SJCRH30 (cell line): ENCODE data around the gene MYO15B. TPM values are rescaled to one million over a fixed set of nuclear protein-coding genes. Genes with fewer than 3 reads are reported as not detected.
"Not testable (repeated sequence)": the region's sequence is repeated elsewhere in the genome, so short reads cannot be mapped to it uniquely, and the experiment has no call there.

Source experiments
- DNase-seq, 2 experiments: peaks; one replicate each; pipeline ENCODE4 v3.0.0-alpha.2; 2015 to 2020
- H3K27ac ChIP-seq: fragments of 250-450 bp; sonication (Bioruptor Pico); 2 replicates; pipeline ENCODE4 v1.5.1; 2020; ENCODE audit warnings: mild to moderate bottlenecking, moderate library complexity
- H3K27me3 ChIP-seq: fragments of 250-450 bp; sonication (Bioruptor Pico); 2 replicates; pipeline ENCODE4 v1.5.1; 2020; ENCODE audit warnings: mild to moderate bottlenecking, moderate library complexity
- H3K36me3 ChIP-seq: fragments of 250-450 bp; sonication (Bioruptor Pico); 2 replicates; pipeline ENCODE4 v1.5.1; 2020; ENCODE audit warnings: mild to moderate bottlenecking, moderate library complexity
- H3K4me1 ChIP-seq: fragments of 250-450 bp; sonication (Bioruptor Pico); 2 replicates; pipeline ENCODE4 v1.5.1; 2020; ENCODE audit warnings: mild to moderate bottlenecking, moderate library complexity
- H3K4me3 ChIP-seq: fragments of 250-450 bp; sonication (Bioruptor Pico); 2 replicates; pipeline ENCODE4 v1.5.1; 2020; ENCODE audit warnings: mild to moderate bottlenecking, moderate library complexity
- H3K9me3 ChIP-seq: fragments of 250-450 bp; sonication (Bioruptor Pico); replicated peaks from 2 replicates; pipeline ENCODE4 v1.5.1; 2020; ENCODE audit warnings: mild to moderate bottlenecking, moderate library complexity
- total RNA-seq: library from RNA; depleted of rRNA; stranded (reverse); fragments of >200 nt; shearing (Covaris generic); gene quantifications from 2 replicates; pipeline ENCODE4 v1.2.3, GENCODE V29; 2014

The MYO15B gene
- total RNA-seq, 1 experiment from 2014 or later, result 0.02 TPM

DNA sequence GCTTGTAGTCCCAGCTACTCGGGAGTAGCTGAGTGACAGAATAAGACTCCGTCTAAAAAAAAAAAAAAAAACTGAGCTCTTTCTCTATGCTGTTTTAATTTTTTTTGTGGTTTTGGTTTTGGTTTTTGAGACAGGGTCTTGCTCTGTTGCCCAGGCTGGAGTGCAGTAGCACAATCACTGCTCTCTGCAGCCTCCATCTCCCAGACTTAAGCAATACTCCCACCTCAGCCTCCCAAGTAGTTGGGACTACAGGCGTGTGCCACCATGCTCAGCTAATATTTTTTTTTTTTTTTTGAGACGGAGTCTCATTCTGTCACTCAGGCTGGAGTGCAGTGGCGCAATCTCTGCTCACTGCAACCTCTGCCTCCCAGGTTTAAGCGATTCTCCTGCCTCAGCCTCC lies 4.4 kb upstream of the MYO15B start:
- not testable (repeated sequence) for H3K4me1 ChIP-seq, DNase-seq, H3K36me3 ChIP-seq, H3K27me3 ChIP-seq, H3K4me3 ChIP-seq, H3K9me3 ChIP-seq, H3K27ac ChIP-seq

DNA sequence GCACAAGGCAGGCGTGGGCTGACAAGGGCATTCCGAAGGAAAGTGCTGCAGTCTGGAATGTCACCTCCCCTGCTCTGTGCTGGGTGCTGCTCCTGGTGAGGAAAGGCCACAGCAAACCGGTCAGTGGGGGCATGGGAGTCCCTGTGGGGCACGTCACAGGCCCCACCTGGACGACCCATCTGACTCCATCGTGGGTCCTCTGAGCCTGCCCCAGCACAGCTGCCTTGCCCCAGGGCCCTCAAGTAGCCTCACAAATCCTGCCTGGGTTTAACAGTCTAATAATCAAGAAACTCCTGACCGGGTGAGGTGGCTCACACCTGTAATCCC lies 2.8 kb upstream of the MYO15B start:
- Histone ChIP-seq H3K36me3 (no peaks in the 10 kb centered on the region), H3K4me3 (no peak overlapping the region), H3K27me3 (peaks cover 3% of the 10 kb centered on the region; the same call in 1 of the 2 replicates), H3K27ac (no peak overlapping the region), H3K4me1 (no peaks in the 10 kb centered on the region), H3K9me3 (no peaks in the 10 kb centered on the region; the same call in 1 of the 2 replicates)
- DNase-seq, result no peak

DNA sequence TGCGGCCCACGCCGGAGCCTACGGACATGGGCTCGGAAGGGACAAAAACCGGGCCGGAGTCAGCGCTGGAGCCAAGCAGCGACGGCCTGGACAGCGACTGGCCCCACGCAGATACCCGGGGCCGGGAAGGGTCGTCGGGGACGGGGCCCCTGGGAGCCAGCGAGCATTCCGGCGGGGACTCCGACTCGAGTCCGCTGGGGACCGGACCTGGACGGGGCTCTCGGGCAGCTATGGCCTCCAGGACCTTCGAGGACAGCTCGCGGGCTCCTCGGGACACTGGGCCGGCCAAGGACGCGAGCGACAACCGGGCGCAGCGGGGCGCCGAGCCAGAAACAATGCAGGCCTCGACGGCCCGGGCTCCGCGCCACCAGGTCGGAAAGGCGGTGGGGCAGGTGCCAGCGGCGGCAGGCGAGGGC lies 1.0 kb downstream of the MYO15B start:
- H3K4me1 ChIP-seq, result no peaks in the 10 kb centered on the region
- no peaks in the 10 kb centered on the region for H3K9me3 ChIP-seq
- H3K27me3 ChIP-seq, result peaks cover 11% of the 10 kb centered on the region; the same call in 1 of the 2 replicates
- no peak overlapping the region for H3K27ac ChIP-seq
- DNase-seq, result no peak
- H3K4me3 ChIP-seq, result peak overlapping the region; percentile 59
- no peaks in the 10 kb centered on the region for H3K36me3 ChIP-seq

DNA sequence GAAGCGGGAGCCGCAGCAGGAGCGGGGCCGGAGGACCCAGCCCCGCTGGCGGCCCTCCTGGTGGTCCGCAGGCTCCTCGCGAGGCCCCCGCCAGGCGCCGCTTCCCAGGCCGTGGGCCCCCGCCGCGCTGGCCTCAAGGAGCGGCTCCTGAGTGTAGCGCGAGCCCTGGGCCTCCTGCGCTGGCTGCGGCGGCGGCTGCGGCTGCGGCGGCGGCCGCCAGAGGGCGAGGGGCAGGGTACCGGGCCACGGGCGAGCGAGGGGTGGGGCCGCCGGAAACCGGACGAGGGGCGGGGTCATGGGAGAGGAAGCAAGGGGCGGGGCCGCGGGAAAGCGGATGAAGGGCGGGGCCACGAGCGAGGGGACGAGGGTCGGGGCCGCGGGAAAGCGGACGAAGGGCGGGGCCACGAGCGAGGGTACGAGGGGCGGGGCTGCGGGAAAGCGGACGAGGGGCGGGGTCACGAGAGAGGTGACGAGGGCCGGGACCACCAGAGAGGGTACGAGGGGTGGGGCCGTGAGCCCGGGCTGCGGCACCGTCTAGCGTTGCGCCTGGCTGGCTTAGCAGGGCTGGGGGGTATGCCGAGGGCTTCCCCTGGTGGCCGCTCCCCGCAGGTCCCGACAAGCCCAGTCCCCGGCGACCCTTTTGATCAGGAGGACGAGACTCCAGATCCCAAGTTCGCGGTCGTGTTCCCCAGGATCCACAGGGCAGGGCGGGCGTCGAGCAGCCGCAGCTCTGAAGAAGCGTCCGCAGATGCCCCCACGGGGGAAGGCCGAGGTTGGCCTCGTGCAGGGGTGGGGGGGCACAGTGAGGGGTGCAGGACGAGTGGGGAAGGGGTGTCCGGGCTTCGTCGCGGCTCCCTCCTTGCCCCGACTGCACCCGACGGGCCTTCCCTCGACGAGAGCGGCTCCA lies 1.7 kb downstream of the MYO15B start:
- H3K4me3 ChIP-seq, result peak overlapping the region; percentile 59
- H3K27ac ChIP-seq, result no peak overlapping the region
- H3K9me3 ChIP-seq, result no peaks in the 10 kb centered on the region
- no peaks in the 10 kb centered on the region for H3K36me3 ChIP-seq
- peaks cover 13% of the 10 kb centered on the region; the same call in 1 of the 2 replicates for H3K27me3 ChIP-seq
- DNase-seq, result peak; percentile 98
- H3K4me1 ChIP-seq, result no peaks in the 10 kb centered on the region

GRCh38 chr17:75589919-75590303 lies 2.3 kb downstream of the MYO15B start:
- H3K9me3 ChIP-seq, result no peaks in the 10 kb centered on the region
- peak overlapping the region; percentile 59 for H3K4me3 ChIP-seq
- H3K36me3 ChIP-seq, result no peaks in the 10 kb centered on the region
- peaks cover 20% of the 10 kb centered on the region; the same call in 1 of the 2 replicates for H3K27me3 ChIP-seq
- no peak overlapping the region for H3K27ac ChIP-seq
- H3K4me1 ChIP-seq, result no peaks in the 10 kb centered on the region
- DNase-seq, result peak in 1 of 2 experiments; percentile 9

GRCh38 chr17:75590314-75590761 lies 2.7 kb downstream of the MYO15B start:
- H3K27me3 ChIP-seq, result peaks cover 24% of the 10 kb centered on the region; the same call in 1 of the 2 replicates
- H3K4me1 ChIP-seq, result no peaks in the 10 kb centered on the region
- no peaks in the 10 kb centered on the region for H3K36me3 ChIP-seq
- H3K9me3 ChIP-seq, result no peaks in the 10 kb centered on the region
- DNase-seq, result no peak
- no peak overlapping the region for H3K4me3 ChIP-seq
- H3K27ac ChIP-seq, result no peak overlapping the region

GRCh38 chr17:75590849-75591721 lies 3.5 kb downstream of the MYO15B start:
- no peak for DNase-seq
- H3K4me1 ChIP-seq, result no peaks in the 10 kb centered on the region
- peaks cover 31% of the 10 kb centered on the region; the same call in 1 of the 2 replicates for H3K27me3 ChIP-seq
- no peaks in the 10 kb centered on the region for H3K36me3 ChIP-seq
- H3K27ac ChIP-seq, result no peak overlapping the region
- H3K9me3 ChIP-seq, result no peaks in the 10 kb centered on the region
- H3K4me3 ChIP-seq, result no peak overlapping the region

- Histone ChIP-seq H3K36me3 (no peaks in the 10 kb centered on the region), H3K9me3 (no peaks in the 10 kb centered on the region), H3K4me1 (no peaks in the 10 kb centered on the region), H3K4me3 (no peak overlapping the region), H3K27me3 (peaks cover 38% of the 10 kb centered on the region), H3K27ac (no peak overlapping the region)
- no peak for DNase-seq
Measured at GRCh38 chr17:75591722-75592302, 4.2 kb downstream of the MYO15B start.

GRCh38 chr17:75592348-75593020 lies 4.9 kb downstream of the MYO15B start:
- no peak overlapping the region for H3K27ac ChIP-seq
- no peak overlapping the region for H3K4me3 ChIP-seq
- H3K4me1 ChIP-seq, result no peaks in the 10 kb centered on the region
- peaks cover 37% of the 10 kb centered on the region for H3K27me3 ChIP-seq
- no peaks in the 10 kb centered on the region for H3K36me3 ChIP-seq
- no peak for DNase-seq
- no peaks in the 10 kb centered on the region for H3K9me3 ChIP-seq

GRCh38 chr17:75593430-75593829 lies 5.8 kb downstream of the MYO15B start:
- not testable (repeated sequence) for H3K4me3 ChIP-seq, H3K36me3 ChIP-seq, DNase-seq, H3K27ac ChIP-seq, H3K9me3 ChIP-seq, H3K4me1 ChIP-seq
- H3K27me3 ChIP-seq, result peaks cover 35% of the 10 kb centered on the region

DNA sequence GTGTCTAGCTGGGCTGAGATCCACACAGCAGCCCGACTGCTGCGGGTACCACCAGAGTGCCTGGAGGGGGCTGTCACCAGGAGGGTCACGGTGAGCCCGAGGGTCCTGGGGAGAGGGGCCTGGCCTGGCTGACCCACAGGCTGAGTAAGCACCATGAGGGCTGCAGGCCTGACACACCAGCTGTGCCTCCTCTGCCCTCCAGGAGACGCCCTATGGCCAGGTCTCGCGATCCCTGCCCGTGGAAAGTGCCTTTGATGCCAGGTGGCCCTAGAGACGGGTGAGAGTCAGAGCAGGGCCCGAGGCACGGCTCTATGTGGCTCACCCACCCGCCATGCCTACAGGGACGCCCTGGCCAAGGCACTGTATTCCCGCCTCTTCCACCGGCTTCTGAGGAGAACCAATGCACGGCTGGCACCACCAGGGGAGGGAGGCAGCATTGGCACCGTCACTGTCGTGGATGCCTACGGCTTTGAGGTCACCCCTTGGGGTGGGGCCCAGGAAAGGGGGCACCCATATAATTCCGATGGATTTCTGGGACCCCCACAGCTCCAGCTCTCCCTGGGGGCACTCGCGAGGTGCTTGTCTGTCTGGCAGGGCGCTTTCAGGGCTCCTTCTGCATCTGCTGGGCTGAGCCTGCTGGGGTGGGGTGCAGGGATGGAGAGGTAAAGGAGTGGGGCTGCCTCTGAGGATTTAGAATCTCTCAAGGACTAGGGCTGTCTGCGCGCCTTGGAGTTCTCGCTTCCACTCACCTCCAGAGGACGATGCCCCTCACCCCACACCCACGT lies 7.1 kb downstream of the MYO15B start:
- Histone ChIP-seq H3K4me1 (no peaks in the 10 kb centered on the region), H3K27me3 (peaks cover 35% of the 10 kb centered on the region), H3K36me3 (no peaks in the 10 kb centered on the region), H3K9me3 (no peaks in the 10 kb centered on the region), H3K27ac (no peak overlapping the region), H3K4me3 (no peak overlapping the region)
- DNase-seq, result no peak

DNA sequence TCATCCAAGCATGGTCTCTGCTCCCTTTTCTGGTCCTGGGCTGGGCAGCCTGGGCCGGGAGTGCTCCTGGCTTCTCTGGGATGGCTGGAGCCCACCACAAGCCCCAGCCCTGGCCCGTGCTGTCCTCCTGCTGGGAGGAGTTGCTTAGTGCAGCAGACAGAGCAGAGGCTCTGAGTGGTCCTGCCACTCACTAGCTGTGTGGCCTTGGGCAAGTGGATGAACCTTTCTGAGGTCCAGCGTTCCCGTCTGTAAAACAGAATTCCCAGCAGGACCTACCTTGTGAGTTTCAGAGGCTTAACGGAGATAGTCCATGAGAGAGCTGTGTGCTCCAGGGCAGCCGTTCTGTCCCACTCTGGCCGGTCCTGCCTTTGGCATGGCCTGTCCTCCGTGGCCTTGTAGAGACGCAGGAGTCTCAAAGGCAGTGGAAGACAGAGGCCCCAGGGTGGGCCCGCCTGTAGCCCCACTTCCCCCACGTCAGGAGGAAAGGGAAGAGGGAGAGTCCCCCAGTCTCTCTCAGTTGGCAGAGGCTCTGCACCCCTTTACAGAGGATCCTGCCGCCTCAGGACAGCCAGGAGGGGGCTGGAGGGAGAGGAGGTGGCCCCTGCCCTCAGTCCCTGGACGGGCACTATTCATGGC lies 7.8 kb downstream of the MYO15B start:
- Histone ChIP-seq H3K36me3 (no peaks in the 10 kb centered on the region), H3K27ac (no peak overlapping the region), H3K27me3 (peaks cover 35% of the 10 kb centered on the region), H3K9me3 (no peaks in the 10 kb centered on the region), H3K4me1 (no peaks in the 10 kb centered on the region), H3K4me3 (no peak overlapping the region)
- DNase-seq, result no peak

DNA sequence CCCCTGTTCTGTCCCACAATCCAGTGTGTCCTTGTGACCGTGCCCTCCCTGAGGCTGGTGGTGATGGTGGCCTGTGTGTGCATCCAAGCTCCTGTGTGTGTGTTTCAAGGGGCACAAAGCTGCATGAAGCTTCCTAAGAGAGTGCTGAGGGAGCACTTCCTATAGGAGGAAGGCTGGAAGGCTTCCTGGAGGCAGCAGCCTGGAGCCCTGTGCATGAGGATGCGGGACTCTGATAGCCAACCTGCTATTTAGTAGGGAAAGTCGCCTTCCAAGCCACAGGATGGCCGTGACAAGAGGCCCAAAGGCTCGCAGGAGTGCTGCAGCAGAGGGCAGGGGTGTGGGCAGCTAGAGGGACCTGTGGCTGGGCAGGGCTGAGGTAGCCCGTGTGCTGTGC lies 8.3 kb downstream of the MYO15B start:
- H3K4me3 ChIP-seq, result no peak overlapping the region
- H3K27ac ChIP-seq, result no peak overlapping the region
- DNase-seq, result no peak
- H3K9me3 ChIP-seq, result no peaks in the 10 kb centered on the region
- no peaks in the 10 kb centered on the region for H3K4me1 ChIP-seq
- H3K27me3 ChIP-seq, result peaks cover 35% of the 10 kb centered on the region
- no peaks in the 10 kb centered on the region for H3K36me3 ChIP-seq
